ENCODE results near the gene PAQR7. TPM values are rescaled to one million over a fixed set of nuclear protein-coding genes. Genes with fewer than 3 reads are reported as not detected.
A peak's percentile ranks its signal among the peaks of the same experiment; 100 is the strongest.

The PAQR7 gene
- total RNA-seq, 2 donors from 2014 or later: 2.5 to 3.4 TPM

DNA sequence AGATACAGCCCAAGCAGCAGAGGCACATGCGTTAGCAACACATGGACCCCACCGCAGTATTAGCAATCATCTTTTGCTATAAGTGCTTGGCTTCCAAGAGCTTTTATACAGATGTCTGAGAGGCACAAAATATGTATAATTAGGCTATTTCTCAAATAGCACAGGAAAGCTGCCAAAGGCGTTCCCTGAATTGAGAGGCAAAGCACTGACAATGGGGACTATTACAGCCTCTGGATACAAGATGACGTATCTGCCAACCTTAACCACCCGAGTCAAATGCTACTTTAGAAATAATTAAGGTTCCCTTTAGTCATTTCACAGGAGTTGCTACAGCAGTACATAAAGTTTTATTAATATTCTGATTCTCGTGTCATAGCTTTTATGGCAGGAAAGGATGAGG, 24.3 kb upstream of the PAQR7 start:
- no peak overlapping the region for H3K27ac ChIP-seq
- H3K4me1 ChIP-seq: peaks cover 3% of the 10 kb centered on the region
- intact Hi-C loops (cut with DNase I): no loop called here
- no peak overlapping the region for H3K9ac ChIP-seq (ENCODE audit: low read depth in 2 of 2, low read length in 2 of 2)
- no peaks in the 10 kb centered on the region for H3K36me3 ChIP-seq
- no peaks in the 10 kb centered on the region for H3K9me3 ChIP-seq
- TF ChIP-seq, protein P1, sequence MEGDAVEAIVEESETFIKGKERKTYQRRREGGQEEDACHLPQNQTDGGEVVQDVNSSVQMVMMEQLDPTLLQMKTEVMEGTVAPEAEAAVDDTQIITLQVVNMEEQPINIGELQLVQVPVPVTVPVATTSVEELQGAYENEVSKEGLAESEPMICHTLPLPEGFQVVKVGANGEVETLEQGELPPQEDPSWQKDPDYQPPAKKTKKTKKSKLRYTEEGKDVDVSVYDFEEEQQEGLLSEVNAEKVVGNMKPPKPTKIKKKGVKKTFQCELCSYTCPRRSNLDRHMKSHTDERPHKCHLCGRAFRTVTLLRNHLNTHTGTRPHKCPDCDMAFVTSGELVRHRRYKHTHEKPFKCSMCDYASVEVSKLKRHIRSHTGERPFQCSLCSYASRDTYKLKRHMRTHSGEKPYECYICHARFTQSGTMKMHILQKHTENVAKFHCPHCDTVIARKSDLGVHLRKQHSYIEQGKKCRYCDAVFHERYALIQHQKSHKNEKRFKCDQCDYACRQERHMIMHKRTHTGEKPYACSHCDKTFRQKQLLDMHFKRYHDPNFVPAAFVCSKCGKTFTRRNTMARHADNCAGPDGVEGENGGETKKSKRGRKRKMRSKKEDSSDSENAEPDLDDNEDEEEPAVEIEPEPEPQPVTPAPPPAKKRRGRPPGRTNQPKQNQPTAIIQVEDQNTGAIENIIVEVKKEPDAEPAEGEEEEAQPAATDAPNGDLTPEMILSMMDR (IDR thresholded peaks at IDR 0.05): no peak
- no peak for DNase-seq
- H3K27me3 ChIP-seq: no peaks in the 10 kb centered on the region
- no peak overlapping the region for H3K4me3 ChIP-seq

DNA sequence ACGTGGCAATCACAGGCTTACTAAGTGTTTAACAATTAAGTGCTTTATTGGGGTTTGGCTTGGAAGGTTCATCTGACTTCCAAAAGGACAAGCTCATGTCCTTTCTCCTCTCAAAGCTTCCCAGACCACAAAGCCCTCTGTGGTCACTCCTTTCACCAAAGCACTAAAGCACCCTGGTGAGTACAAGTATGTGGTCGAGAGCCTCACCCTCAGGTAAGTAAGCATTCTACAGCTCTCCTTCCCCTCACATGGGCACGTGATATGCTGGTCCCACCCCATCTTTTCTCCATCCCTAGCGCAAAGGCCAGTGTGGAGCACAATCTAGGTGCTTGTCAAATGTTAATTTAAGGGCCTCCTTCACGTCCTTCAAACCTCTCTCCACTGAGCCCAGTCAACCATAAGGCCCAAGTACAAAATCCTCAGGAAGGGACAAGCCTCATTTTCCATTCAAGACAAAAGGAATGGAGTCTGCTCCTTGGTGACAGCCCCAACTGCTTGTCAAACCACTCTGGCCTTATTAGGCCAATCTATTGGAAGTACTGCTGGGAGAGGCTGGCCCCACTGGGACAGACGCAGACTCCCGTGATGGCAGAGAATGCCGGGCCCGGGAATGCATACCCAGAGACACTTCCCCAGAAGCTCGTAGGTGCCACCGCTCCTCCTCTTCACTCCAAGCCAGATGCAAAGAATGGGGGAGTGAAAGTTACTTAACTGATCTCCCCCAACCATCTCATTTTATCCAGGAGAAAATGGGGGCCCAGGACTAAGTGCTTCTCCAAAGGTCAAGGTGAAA, 22.9 kb upstream of the PAQR7 start:
- H3K27me3 ChIP-seq: no peaks in the 10 kb centered on the region
- no peak overlapping the region for H3K4me3 ChIP-seq
- H3K4me1 ChIP-seq: no peaks in the 10 kb centered on the region
- intact Hi-C loops (cut with DNase I): no loop called here
- no peaks in the 10 kb centered on the region for H3K9me3 ChIP-seq
- TF ChIP-seq, protein P1 (IDR thresholded peaks at IDR 0.05): no peak
- H3K36me3 ChIP-seq: no peaks in the 10 kb centered on the region
- no peak for DNase-seq
- no peak overlapping the region for H3K9ac ChIP-seq (ENCODE audit: low read depth in 2 of 2, low read length in 2 of 2)
- H3K27ac ChIP-seq: no peak overlapping the region

DNA sequence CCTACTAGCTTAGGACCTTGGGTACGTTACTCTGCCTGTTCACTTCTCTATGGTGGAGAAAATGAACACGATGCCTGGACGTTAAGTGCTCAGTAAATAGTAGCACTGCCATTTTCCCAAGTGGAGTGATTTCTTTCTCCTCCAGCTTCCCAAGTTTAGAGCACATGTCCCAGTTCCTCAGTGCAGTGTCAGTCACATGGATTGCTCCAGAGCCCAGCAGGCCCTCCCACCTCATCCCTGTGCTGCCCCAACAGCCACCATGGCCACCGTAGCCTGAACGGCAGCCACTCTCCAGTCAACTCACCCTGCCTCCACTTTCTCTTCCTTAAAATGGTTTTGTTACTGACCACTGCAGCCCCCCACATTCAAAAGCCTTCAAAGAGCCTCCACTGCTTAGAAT, 22.2 kb upstream of the PAQR7 start:
- intact Hi-C loops (cut with DNase I): no loop called here
- H3K9me3 ChIP-seq: no peaks in the 10 kb centered on the region
- DNase-seq: no peak
- no peaks in the 10 kb centered on the region for H3K27me3 ChIP-seq
- H3K4me3 ChIP-seq: no peak overlapping the region
- H3K4me1 ChIP-seq: no peaks in the 10 kb centered on the region
- H3K36me3 ChIP-seq: no peaks in the 10 kb centered on the region
- H3K9ac ChIP-seq (ENCODE audit: low read depth in 2 of 2, low read length in 2 of 2): no peak overlapping the region
- H3K27ac ChIP-seq: no peak overlapping the region
- TF ChIP-seq, protein P1 (IDR thresholded peaks at IDR 0.05): no peak

DNA sequence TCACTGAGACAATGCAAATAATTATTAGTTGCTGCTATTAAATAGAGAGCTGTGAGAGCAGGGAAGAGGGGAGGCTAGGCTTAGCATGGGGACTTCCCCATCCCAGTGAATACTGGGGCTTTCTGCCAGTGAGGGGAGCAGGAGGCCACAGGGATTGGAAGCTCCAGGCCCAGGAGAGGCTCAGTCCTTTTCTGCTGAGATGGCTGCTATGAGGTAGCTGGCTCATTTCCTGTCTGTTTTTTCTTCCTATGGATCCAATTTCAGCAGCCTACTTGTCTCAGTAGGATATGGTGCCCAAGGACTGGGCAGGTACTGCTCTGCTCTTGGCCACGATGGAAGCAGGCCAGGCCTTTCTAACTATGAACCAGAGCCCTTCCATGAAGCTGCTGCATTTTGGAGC, 20.8 kb upstream of the PAQR7 start:
- intact Hi-C loops (cut with DNase I): no loop called here
- no peak overlapping the region for H3K4me3 ChIP-seq
- no peaks in the 10 kb centered on the region for H3K4me1 ChIP-seq
- no peaks in the 10 kb centered on the region for H3K27me3 ChIP-seq
- H3K36me3 ChIP-seq: no peaks in the 10 kb centered on the region
- H3K9ac ChIP-seq (ENCODE audit: low read depth in 2 of 2, low read length in 2 of 2): no peak overlapping the region
- H3K9me3 ChIP-seq: no peaks in the 10 kb centered on the region
- H3K27ac ChIP-seq: no peak overlapping the region
- no peak for DNase-seq
- TF ChIP-seq, protein P1 (IDR thresholded peaks at IDR 0.05): no peak

DNA sequence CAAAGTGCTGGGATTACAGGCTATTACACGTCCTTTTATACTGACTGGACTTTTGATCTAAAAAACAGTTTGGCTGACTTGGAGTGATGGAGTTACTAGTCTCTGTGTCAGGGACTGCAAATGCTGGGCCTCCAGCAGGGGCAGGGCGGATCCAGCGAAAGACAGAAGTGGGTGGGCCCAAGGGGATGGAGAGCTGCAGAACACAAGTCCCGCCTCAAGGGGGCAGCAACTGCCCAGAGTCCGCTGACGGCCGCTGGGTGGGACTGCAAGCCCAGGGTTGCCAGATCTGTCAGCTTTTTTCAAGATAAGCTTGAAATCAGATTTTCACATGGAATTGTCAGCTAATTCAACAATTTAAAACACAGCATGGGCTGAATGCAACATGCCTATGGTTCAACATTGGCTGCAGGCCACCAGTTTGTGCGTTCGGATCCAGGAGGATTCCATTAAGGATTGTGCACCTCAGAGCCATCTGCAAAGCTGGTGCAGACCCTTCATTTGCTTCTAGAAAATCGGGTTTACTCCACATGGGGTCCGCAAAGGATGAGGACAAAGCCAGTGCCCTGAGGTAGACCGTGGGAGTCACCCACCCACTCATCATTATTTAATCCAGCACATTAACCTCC, 20.0 kb upstream of the PAQR7 start:
- Histone ChIP-seq H3K27ac (no peak overlapping the region), H3K9ac (ENCODE audit: low read depth in 2 of 2, low read length in 2 of 2) (no peak overlapping the region), H3K9me3 (no peaks in the 10 kb centered on the region), H3K4me3 (no peak overlapping the region), H3K36me3 (no peaks in the 10 kb centered on the region), H3K4me1 (no peaks in the 10 kb centered on the region), H3K27me3 (no peaks in the 10 kb centered on the region)
- DNase-seq: peak; percentile 90
- intact Hi-C loops (cut with DNase I): loop anchor here (1.0 kb wide), 1 partner anchor 104 kb away; no protein-coding TSS in a partner anchor
- TF ChIP-seq, protein P1 (IDR thresholded peaks at IDR 0.05): peak; percentile 97

Data from colonic mucosa (tissue), 4 donors.